ENCODE data around the gene ZNF789. TPM values are rescaled to one million over a fixed set of nuclear protein-coding genes. Genes with fewer than 3 reads are reported as not detected.

ZNF789 gene
- total and polyA plus RNA-seq, 9 of the 15 experiments (the other 6 are each of a cell fraction or from before 2014, with no cell fraction given), result 6.1 to 57.0 (median 24.8) TPM

DNA sequence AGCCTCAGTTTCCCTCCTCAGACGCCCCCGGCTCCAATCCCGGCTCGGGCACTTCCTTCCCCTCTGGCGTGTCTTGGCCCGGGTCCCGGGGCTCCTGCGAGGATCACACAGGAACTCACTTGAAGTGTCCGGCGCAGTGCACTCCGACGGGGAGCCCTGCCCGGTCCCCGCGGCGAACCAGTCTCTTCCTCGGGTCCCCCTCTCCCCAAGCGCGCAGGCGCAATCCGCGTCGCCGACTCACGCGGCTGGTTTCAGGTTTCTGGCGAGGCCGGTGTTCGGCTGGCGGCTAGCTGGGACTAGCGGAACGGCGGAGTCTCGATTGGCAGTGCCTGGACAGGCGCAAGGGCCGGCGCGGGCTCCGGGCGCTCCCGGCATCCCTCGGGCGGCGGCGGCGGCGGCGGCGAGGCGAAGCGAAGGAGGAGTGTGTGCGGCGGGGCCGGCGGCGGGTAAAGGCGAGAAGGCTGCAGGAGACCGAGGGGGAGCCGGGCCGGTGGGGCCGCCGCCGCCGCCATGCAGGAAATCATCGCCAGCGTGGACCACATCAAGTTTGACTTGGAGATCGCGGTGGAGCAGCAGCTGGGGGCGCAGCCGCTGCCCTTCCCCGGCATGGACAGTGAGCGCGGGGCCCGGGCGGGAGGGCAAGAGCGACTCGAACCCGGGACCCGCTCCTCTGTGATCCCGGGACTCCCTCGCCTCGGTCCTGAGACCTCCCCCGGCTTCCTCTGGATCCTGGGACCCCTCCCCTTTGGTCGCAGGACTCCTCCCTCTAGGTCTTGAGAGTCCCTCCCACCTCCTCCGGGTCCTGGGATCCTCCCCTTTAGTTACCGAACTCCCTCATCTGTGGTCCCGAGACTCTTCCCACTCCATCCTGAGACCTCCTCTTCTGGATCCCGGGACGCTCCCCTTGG lies 33.9 kb upstream of the ZNF789 start, which contains the start of the genes CPSF4 and PTCD1 (continued):
- TF ChIP-seq STAT6 (CRISPR knock-in tag; IDR thresholded peaks at IDR 0.05) (peak; percentile 93), HDAC8 (tag; IDR thresholded peaks at IDR 0.05) (0 out of 2 replicates have a peak, but pooled peaks have one; percentile 19), ETV6 (IDR thresholded peaks at IDR 0.05; ENCODE audit: borderline replicate concordance in 1 of 2, low read depth in 2 of 2, low read length in 1 of 2) (no peak), ETV6 (CRISPR knock-in tag; IDR thresholded peaks at IDR 0.05; ENCODE audit: borderline replicate concordance) (no peak), TRIM28 (IDR thresholded peaks at IDR 0.05) (no peak), CHD1 (IDR thresholded peaks at IDR 0.05; ENCODE audit: low read length) (peak; percentile 91), RNF2 (IDR thresholded peaks at IDR 0.05) (no peak), SMAD4 (CRISPR knock-in tag; conservative IDR thresholded peaks at IDR 0.05) (peak; percentile 80), RBM15 (IDR thresholded peaks at IDR 0.05; ENCODE audit: insufficient read depth, low read length) (no peak), CBX8 (IDR thresholded peaks at IDR 0.05; ENCODE audit: borderline replicate concordance, extremely low read depth, low read depth, low read length, poor library complexity, severe bottlenecking) (no peak), ZBTB9 (CRISPR knock-in tag; IDR thresholded peaks at IDR 0.05) (peak; percentile 93), MTA1 (IDR thresholded peaks at IDR 0.05; ENCODE audit: borderline replicate concordance) (no peak), TAF9B (IDR thresholded peaks at IDR 0.05; ENCODE audit: partially characterized antibody) (no peak), ZNF766 (CRISPR knock-in tag; conservative IDR thresholded peaks at IDR 0.05) (no peak)
- TF ChIP-seq, protein P1, sequence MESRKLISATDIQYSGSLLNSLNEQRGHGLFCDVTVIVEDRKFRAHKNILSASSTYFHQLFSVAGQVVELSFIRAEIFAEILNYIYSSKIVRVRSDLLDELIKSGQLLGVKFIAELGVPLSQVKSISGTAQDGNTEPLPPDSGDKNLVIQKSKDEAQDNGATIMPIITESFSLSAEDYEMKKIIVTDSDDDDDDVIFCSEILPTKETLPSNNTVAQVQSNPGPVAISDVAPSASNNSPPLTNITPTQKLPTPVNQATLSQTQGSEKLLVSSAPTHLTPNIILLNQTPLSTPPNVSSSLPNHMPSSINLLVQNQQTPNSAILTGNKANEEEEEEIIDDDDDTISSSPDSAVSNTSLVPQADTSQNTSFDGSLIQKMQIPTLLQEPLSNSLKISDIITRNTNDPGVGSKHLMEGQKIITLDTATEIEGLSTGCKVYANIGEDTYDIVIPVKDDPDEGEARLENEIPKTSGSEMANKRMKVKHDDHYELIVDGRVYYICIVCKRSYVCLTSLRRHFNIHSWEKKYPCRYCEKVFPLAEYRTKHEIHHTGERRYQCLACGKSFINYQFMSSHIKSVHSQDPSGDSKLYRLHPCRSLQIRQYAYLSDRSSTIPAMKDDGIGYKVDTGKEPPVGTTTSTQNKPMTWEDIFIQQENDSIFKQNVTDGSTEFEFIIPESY (CRISPR knock-in tag; IDR thresholded peaks at IDR 0.05), result no peak; the same call in 1 of the 2 replicates
- TF ChIP-seq, protein P2, sequence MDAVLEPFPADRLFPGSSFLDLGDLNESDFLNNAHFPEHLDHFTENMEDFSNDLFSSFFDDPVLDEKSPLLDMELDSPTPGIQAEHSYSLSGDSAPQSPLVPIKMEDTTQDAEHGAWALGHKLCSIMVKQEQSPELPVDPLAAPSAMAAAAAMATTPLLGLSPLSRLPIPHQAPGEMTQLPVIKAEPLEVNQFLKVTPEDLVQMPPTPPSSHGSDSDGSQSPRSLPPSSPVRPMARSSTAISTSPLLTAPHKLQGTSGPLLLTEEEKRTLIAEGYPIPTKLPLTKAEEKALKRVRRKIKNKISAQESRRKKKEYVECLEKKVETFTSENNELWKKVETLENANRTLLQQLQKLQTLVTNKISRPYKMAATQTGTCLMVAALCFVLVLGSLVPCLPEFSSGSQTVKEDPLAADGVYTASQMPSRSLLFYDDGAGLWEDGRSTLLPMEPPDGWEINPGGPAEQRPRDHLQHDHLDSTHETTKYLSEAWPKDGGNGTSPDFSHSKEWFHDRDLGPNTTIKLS (IDR thresholded peaks at IDR 0.05; ENCODE audit: borderline replicate concordance, low read depth), result peak; percentile 63; the same call in 1 of the 2 replicates
- TF ChIP-seq, protein P3, sequence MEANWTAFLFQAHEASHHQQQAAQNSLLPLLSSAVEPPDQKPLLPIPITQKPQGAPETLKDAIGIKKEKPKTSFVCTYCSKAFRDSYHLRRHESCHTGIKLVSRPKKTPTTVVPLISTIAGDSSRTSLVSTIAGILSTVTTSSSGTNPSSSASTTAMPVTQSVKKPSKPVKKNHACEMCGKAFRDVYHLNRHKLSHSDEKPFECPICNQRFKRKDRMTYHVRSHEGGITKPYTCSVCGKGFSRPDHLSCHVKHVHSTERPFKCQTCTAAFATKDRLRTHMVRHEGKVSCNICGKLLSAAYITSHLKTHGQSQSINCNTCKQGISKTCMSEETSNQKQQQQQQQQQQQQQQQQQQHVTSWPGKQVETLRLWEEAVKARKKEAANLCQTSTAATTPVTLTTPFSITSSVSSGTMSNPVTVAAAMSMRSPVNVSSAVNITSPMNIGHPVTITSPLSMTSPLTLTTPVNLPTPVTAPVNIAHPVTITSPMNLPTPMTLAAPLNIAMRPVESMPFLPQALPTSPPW (CRISPR knock-in tag; IDR thresholded peaks at IDR 0.05), result peak; percentile 72

All from K562 (cell line).